ENCODE data around the gene GH2.

Gene GH2

DNA sequence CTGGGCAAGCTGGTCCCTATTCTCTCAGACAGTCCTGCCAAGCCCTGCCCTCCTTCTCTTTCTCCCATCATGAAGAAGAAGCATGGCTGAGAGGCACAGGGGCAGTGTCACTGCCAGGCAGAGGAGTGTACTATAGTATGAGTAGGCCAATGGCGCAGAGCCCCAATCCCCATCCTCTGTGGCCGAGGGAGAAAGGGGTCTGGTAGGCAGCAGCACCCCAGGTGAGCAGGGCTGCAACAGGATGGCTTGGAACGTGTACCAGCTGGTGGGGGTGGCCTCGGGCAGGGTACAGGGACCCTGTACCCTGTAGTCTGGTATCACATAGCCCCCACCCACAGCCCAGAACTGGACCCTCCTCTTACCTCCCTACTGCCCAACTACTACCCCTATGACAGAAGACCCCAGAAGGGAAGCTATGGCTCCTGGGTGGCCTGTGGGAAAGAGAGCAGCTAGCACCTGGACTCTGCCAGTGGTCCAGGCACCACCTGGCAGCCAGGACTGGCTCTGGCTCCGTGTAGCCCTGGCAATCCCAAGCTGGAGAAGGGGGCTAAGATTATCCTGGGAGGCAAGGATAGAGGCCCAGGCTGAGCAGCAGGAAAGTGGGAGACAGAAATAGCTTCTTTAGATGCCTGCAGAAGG lies 43.7 kb downstream of the GH2 start:
- TF ChIP-seq, protein P1, sequence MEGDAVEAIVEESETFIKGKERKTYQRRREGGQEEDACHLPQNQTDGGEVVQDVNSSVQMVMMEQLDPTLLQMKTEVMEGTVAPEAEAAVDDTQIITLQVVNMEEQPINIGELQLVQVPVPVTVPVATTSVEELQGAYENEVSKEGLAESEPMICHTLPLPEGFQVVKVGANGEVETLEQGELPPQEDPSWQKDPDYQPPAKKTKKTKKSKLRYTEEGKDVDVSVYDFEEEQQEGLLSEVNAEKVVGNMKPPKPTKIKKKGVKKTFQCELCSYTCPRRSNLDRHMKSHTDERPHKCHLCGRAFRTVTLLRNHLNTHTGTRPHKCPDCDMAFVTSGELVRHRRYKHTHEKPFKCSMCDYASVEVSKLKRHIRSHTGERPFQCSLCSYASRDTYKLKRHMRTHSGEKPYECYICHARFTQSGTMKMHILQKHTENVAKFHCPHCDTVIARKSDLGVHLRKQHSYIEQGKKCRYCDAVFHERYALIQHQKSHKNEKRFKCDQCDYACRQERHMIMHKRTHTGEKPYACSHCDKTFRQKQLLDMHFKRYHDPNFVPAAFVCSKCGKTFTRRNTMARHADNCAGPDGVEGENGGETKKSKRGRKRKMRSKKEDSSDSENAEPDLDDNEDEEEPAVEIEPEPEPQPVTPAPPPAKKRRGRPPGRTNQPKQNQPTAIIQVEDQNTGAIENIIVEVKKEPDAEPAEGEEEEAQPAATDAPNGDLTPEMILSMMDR (IDR thresholded peaks at IDR 0.05; ENCODE audit: insufficient read depth, low read length, missing control alignments) = no peak
- H3K4me3 ChIP-seq (ENCODE audit: low read depth, low read length) = no peak overlapping the region
- CTCF ChIA-PET = interaction anchor here (0.9 to 5.3 kb wide), 6 partner anchors 8 to 226 kb away, joined by 3 to 58 read pairs (median 4); partner anchors contain the start of gene FTSJ3
- DNase-seq (ENCODE audit: low read depth, low spot score) = no peak
- POLR2A ChIA-PET = interaction anchor here (1.0 to 1.2 kb wide), 2 partner anchors 8 to 65 kb away, joined by 3 to 5 read pairs; partner anchors contain the start of genes CCDC47 and DDX42

DNA sequence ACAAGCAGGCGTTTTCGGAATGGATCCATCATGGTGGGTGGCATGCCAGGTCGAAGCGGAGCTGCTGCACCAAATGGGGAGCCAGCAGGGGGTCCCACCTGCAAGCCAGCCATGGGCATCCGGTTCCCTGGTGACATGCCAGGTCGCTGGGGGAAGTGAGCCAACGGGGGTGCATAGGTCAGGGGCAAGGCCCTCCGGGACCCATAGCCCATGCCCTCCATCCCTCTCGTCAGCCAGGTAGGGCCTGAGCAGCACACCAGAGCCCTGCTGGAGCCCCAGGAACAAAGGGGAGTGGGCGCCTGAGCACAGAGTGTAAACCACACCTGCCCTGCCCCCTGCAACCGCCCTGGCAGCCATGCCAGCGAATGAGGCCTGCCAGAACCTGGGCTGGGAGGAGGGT lies 44.3 kb downstream of the GH2 start:
- CTCF ChIA-PET = interaction anchor here (1.1 to 1.4 kb wide), 2 partner anchors 13 to 153 kb away, joined by 3 to 4 read pairs; no protein-coding TSS in a partner anchor
- TF ChIP-seq, protein P1 (IDR thresholded peaks at IDR 0.05; ENCODE audit: insufficient read depth, low read length, missing control alignments) = no peak
- POLR2A ChIA-PET = no interaction called here
- no peak overlapping the region for H3K4me3 ChIP-seq (ENCODE audit: low read depth, low read length)
- DNase-seq (ENCODE audit: low read depth, low spot score) = no peak

DNA sequence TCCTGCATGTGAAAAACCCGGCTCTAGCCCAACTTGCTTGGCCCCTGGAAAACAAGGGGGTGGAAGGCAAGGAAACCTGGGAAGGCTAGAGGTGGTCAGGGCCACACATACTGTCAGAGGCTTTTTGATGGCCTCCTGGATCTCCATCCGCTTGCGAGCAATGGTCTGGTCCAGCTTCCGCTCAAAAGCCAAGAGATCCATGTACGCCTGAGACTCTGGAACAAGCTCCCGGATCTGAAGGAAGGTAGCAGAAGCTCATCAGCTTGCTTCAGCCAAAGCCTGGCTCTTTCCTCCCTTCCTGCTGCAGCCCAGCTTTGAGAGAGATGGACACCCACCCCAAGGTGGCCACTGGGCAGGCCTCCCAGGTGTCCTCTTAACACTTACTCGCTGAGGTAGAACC lies 44.9 kb downstream of the GH2 start:
- ChIA-PET CTCF (interaction anchor here (1.4 kb wide), 1 partner anchor 12 kb away, joined by 4 read pairs; no protein-coding TSS in a partner anchor), POLR2A (no interaction called here)
- DNase-seq (ENCODE audit: low read depth, low spot score) = no peak
- H3K4me3 ChIP-seq (ENCODE audit: low read depth, low read length) = no peak overlapping the region
- TF ChIP-seq, protein P1 (IDR thresholded peaks at IDR 0.05; ENCODE audit: insufficient read depth, low read length, missing control alignments) = no peak

DNA sequence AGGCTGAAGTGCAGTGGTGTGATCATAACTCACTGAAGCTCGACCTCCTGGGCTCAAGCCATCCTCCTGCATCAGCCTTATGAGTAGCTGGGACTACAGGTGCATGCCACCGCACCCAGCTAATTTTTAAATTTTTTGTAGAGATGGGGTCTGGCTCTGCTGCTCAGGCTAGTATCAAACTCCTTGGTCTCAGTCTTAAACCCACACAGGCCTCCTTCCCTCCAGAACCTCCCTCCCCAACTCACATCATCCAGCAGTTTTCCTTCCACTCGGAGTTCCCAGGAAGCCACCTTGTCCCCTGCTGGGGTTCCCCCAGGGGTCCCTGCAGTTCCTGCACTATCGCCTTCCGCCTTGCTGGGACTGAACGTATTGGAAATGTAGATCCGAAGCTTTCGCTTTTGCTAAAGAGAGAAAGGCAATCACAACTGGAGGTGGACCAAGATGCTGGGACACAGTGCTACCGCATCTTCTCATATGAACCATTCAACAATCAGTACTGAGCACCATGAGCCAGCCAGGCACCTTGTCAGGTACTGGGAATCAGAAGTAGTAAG lies 46.5 kb downstream of the GH2 start:
- POLR2A ChIA-PET = no interaction called here
- TF ChIP-seq, protein P1 (IDR thresholded peaks at IDR 0.05; ENCODE audit: insufficient read depth, low read length, missing control alignments) = no peak
- no peak overlapping the region for H3K4me3 ChIP-seq (ENCODE audit: low read depth, low read length)
- CTCF ChIA-PET = interaction anchor here (0.7 to 1.6 kb wide), 11 partner anchors 8 to 208 kb away, joined by 3 to 15 read pairs (median 4); no protein-coding TSS in a partner anchor
- no peak for DNase-seq (ENCODE audit: low read depth, low spot score)

GRCh38 chr17:63834431-63835166 lies 47.1 kb downstream of the GH2 start:
- H3K4me3 ChIP-seq (ENCODE audit: low read depth, low read length) = no peak overlapping the region
- ChIA-PET CTCF (interaction anchor here (0.7 to 1.6 kb wide), 14 partner anchors 9 to 208 kb away, joined by 3 to 15 read pairs (median 4); no protein-coding TSS in a partner anchor), POLR2A (interaction anchor here (0.7 to 1.4 kb wide), 2 partner anchors 13 to 15 kb away, joined by 5 to 6 read pairs; no protein-coding TSS in a partner anchor)
- TF ChIP-seq, protein P1 (IDR thresholded peaks at IDR 0.05; ENCODE audit: insufficient read depth, low read length, missing control alignments) = peak; percentile 76
- DNase-seq (ENCODE audit: low read depth, low spot score) = no peak
